ENCODE results near the gene MPO.
A peak's percentile ranks its signal among the peaks of the same experiment; 100 is the strongest.

The MPO gene

DNA sequence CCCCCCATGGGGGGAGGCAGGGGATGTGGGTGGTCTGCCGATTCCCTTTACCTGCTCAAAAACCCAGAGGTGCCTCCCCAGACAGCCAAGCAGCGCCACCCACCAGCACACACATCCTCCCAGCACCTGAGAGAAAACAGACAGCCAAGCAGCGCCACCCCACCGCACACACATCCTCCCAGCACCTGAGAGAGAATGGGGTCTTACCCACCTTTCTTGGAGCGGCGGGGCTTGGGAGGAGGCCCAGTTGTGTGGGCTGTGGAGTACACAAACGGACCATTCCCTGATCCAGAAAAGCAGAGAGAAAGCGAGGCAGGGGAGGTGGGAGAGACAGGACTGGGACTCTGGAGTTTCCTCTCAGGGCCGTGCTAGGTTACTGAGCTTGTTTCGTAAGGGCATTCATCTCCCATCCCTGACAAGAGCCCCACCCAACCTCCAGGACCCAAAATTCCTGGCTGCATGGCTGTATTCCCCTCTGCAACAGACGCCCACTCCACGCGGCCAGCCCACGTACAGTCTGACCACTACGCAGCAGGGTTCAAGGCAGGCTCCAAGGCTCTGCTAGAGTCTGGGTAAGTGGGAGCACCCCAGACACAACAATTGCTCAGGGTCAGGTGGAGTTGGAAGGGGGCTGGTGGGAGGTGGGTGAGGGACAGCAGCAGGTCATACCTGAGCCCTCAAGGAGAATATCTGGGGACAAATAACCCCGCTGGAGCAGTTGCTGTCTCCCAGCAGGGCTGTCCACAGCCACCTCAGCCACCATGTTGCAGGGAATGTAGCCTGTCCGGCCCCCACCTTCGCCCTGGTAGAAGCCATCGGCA, 25.6 kb upstream of the MPO start:
- no peak for DNase-seq

DNA sequence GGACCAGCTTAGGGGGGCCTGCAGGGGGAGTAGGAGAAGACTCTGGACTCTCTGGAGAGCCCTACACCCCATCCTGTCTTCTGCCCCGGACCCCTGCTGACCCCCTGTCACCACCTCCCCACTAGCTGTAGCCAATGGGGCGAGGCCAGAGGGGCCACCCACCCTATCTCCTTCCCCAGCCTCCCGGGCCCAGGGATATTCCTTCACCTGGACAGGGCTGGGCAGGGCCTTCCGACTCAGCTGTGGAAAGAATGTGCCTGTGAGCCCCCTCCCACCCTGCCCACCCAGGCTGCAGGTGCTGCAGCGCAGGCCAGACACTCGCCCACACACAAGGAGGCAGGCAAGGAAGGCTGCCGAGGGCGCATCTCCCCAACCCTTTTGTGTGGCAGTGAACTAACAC, 24.9 kb upstream of the MPO start:
- DNase-seq, result no peak

DNA sequence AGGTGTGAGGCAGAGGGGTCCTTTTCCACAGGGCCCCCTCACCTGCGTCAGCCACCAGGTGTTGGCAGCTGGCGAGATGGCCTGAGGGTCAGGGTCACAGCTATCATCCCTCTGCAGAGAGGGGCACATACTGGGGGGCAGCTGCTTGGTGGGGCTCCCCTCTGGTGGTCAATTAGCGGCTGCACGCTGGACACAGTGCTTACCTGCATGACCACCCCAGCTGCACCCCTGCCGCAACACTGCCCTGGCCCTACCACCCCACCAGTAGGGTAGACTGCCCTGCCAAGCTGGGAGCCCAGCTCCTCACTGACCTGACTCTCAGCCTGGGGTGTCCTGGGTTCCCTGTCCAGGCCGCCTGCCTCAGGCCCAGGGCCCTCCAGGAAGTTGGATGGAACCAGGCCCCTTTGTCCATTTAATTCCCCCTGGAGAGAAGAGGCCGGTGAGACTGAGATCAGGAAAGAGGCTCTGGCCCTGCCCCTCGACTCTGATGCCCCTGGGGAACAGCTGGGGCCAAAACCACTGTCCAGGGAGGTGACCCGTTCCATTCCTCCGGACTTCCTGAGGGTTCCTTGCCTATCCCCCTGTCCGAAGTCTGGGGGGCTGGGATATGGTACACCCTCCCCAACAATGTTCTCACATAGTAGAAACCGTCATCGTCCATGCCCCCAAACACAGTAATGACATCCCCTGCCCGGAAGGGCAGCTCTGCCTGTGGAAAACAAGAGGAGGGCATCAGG, 24.2 kb upstream of the MPO start:
- no peak for DNase-seq

DNA sequence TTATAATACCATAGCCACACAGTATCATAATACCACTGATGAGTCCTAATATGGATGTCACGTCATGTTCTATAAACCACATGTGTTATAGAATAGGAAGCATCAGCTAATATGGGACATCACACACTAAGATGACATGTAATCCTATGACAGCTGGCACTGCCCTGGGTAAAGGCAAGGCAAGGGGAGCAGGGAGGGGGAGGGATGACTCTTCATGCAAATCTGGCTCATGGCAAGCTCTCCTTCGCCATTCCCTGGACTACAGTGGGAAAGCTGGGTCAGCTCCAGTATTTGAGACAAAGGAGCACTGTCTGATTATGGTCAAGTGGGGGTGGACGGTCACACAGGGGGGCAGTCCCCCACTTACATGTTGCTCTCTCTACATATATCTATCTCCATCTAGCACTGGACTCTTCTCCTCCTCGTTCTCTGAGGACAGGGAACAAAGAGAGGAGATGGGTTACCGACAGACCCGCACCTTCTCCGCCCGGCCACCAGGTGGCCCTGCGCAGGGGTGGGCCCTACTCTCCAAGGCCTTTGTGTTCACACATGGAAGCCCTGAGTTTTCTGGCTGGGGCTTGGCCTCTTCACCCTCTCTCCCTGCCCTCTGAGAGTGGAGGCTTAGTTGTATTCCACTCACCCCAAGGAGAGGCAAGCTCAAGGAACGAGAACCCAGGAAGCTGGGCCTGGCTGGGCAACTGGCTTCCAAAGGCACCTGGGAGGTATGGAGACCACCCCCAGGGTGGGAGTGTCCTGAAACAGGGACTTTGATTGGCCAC, 23.4 kb upstream of the MPO start:
- peak; percentile 72 to 78 for DNase-seq

DNA sequence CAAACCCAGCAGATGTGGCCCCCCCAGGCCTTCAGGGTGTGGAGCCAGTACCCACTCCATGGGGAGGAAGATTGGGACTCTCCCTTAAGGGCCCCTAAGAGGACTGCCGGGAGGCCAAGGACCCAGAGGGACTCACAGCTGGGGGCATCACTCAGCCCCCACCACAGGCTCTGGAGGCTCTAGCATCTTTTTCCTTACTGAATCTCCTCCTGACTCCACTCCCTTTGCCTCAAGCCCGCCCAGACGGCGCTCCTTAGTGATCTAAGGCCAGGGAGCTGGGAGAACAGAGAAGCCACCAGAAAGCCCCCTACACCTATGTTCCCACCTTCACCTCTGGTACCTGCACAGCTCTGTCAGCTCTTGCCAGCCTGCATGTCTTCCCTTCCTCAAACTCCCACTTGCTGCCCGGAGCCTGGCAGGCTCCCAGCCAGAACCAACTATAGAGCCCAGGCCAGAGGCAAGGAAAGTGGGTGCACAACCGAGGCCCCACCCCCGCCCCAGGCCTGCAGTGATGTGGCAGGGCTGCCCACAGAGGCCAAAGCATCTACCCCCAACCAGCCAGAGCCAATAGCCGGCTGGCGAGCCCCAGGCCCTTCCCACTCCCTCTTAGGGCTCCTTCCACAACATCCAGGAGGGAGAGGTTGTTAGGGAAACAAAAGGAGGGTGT, 22.3 kb upstream of the MPO start:
- no peak for DNase-seq

DNA sequence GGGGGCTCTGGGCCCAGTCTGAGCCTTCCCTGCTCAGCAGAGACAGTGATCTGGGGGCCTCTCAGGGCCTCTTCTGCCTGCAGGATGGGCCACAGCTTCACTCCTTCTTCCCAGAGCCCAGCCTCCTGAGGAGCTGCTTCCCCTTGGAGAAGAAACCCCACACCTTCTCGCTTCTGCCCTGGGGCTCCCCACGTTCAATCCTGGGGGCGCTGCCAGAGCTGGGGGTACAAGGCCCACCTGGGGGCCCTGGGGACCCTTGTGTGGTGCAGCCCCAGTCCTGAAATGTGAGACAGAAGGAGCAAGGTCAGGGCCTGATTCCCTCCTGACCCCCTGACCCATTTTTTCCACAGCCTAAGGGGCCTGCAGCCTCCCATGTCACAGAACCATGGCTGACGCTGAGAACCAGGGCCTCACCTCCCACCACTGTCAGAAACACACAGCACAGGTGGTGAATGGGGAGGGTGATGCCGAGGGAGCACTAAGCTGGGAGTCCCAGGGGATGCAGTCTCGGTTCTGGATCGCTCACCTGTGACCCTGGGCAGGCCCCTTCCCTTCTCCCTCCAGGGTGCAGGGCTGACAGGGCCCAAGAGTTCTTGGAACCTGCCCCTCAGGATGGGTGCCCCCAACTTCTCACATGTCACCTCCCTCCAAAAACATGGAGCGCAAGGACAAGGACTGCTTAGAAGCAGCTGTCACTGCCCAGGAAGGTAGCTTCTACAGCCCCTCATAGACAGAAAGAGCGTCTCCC, 21.6 kb upstream of the MPO start:
- no peak for DNase-seq

DNA sequence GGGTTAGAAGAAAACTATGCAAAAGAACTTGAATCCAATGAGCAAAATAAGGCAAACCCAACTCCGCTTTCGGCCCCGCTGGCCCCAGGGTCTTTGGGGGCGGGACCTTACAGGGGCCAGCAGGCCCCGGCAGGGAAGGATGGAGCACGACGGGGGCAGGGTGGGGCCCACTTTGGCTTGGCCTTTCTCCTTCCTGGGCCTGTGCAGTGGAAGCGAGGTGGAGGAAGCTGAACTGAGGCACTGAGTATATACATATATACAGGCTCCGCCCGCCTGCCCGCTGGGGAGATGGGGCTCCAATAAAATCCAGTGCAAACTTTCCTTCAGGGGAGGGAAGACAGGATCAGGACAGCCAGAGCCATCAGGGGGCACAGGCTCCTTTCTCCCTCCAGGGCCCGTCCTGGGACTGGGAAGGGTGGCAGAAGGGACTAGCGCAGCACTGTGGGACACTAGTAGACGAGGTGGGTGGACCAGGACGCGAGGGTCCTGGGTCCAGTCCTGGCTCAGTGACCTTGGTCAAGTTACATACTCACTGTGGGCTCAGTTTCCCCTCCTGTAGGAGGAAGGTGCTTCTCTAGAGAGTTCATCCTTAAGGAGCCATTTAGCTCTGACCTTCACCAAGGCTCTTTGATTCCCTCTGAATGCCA, 20.9 kb upstream of the MPO start:
- DNase-seq, result no peak

DNA sequence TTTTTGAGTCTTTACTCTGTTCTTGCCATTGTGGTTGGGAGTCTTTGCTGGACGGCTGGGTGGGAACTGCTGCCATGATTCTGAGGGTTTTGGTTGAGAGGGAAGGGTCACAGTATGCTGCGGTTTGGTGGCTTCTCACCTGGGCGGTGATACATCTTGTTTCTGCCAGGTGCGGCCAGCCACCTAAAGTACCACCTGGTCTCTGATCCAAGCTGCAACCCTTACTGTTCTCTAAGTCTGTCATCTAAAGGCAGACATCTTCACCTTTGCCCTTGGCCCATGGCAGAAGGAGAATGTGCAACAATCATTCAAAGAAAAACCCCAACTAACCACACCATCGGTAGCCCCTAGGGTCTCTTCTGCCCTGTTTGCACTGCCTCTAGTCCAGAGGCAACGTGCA, 19.6 kb upstream of the MPO start:
- DNase-seq, result no peak

DNA sequence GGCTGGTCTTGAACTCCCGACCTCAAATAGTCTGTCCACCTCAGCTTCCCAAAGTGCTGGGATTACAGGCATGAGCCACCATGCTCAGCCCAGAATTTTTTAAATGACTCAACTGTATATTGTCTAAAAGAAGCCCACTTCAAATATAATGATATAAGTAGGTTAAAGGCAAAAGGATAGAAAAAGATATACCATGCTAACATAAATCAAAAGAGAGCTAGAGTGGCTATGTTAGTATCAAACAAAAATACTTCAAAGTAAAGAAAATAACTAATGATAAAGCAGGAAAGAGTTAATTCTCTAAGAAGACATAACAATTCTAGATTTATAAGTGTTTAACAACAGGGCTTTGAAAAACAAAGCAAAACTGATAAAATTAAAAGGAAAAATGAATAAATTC, 13.3 kb upstream of the MPO start:
- DNase-seq, result no peak

DNA sequence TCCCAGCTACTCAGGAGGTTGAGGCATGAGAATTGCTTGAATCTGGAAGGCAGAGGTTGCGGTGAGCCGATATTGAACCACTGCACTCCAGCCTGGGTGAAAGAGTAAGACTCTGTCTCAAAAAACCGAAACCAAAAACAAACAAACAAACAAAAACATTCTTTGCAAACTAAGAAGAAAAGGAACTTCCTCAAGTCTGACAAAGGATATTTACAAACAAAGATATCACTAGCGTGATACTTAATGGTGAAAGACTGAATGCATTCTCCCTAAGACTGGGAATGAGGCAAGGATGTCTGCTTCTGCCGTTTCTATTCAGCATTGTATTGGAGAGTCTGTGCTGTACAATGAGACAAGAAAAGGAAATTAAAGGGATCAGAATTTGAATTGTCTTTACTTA, 10.5 kb upstream of the MPO start:
- no peak for DNase-seq

DNA sequence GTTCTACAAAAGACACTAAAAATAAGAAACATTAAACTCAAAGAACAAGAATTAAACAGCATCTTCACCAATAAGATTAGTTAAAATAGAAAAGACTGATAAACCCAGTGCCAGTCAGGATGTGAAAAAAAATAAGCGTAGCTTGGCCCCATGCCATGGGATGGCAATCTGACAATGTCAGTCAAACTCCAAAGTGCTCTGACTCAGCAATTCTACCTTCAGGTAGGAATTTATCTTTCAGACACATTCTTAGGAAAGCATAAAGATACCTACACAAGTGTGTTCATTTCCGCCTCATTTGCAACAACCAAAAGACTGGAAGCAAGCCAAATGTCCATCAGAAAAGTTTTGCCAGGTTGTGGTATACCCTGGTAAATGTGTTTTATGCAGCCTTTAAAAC, 9.1 kb upstream of the MPO start:
- DNase-seq, result no peak

DNA sequence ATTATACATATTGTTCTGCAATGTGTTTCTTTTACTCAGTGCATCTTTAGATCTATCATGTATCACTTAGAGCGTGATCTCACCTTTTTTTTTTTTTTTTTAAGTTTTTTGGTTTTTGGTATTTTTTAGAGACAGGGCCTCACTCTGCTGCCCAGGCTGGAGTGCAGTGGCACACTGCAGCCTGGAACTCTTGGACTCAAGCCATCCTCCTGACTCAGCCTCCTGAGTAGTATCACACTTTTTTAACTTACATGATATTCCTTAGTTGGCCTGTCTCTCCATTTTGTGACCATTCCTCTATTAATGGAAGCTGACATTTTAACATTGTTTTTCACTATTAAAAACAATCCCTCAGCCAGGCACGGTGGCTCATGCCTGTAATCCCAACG, 4.7 kb upstream of the MPO start:
- DNase-seq, result no peak

DNA sequence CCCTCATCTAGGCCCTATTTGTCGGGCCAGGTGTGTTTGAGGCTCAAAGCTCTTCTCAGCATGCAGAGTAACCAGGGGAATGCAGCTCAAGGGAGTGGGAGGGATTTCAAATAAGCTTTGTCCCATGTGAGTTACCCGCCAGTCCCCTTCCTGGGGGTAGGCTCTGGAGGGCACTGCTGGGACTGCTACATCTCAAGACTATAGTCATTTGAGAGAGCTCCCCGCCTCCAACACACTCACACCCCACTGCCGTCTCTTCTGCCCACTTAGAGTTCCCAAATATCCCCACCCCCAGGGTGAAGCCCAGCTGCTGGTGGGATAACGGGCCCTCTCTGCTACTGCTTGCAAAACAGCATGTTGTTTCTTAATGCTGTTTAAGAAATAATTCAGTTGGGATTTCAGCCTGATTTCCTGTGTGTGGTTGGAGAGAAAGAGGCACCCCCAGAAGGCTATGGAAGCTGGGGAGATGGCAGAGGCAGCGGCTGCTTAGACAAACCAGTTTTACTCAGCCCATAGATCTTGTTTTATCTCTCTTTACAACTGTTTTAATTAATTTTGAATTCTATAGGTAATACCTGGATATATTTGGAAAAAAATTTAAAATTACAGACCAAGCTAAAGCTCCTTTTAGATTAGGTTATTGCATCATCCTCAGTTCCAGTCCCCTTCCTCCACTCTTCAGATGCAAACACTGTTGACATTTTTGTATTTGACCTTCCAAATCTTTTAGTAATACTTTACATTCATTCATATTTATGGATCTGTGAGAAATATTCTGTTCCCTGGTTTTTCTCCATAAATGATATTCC, 4.1 kb upstream of the MPO start:
- DNase-seq, result no peak

DNA sequence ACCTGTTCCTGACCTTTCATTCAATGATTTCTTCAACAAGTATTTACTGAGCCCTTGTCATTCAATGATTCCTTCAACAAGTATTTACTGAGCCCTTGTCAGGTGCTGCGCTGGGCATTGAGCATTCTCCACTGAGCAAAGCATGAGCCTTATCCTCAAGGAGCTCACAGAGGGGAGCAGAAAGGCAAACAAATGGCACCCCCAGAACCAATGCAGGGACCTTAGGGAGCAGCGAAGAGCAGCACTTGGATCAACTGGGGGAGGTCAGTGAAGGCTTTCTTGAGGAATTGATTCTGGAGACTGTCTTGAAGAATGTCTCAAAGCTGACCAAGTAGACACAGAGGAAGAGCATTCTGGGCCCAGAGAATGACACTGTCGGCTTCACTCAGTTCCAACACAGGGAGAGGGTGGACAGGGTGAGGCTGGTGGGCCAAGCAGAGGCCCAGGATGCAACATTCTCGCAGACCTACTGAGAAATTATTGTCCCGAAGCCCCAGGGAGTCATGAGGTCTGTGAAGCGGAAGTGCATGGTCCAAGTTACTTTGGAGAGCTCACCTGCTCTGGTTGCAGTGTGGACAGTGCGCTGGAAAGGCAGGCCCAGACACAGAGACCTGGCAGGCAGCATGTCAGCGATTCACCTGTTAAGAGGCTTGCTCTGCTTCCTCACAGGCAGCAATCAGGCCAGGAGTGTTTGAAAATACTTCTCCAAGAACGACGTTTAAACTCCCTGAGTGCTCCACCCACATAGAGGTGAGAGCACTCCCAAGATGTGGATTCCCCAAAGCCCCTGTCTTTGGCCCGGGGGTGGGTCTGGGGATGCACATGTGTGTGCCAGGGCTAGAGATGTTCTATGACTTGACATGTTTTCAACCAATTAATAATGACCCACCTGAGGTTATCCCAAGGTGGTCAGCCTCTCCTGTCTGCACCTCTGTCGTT, 3.2 kb upstream of the MPO start:
- DNase-seq, result no peak

DNA sequence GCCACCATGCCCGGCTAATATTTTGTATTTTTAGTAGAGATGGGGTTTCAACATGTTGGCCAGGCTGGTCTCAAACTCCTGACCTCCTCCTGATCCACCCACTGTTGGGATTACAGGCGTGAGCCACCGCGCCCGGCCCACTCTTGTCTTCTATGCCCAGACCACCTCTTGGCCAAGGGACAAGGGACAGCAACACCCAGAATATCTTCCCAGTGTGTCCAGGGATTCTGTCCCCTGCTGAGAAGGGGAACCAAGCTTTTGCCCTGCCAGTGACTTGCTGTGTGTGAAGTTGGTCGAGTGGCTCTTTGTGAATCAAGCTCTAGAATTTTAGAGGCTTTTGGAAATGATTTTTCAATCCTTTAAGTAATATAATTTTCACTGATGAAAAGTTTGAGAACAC, 1.7 kb upstream of the MPO start:
- DNase-seq, result no peak

DNA sequence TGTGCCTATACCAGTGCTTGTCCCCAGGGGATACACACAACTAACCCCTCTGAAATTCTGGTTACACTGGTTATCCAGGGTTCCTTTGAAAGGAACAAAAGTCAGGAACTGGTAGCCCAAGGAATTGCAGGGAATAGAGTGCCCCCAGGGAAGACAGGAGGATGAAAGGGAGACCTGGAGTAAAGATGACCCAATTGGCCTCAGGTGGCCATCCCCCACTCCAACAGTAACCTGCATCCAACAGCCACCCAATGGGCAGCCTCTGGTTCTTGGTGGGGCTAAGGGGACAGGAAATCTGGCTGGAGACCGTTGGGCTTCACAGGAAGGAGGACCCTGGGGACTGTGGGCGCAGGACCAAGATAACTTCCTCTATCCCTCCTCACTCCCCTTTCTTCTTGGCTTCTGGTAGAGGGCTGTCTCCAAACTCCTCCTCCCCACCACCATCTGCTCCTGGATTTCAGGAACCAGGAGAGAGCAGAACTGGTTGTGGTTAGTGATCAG, 826 bp upstream of the MPO start:
- no peak for DNase-seq

DNA sequence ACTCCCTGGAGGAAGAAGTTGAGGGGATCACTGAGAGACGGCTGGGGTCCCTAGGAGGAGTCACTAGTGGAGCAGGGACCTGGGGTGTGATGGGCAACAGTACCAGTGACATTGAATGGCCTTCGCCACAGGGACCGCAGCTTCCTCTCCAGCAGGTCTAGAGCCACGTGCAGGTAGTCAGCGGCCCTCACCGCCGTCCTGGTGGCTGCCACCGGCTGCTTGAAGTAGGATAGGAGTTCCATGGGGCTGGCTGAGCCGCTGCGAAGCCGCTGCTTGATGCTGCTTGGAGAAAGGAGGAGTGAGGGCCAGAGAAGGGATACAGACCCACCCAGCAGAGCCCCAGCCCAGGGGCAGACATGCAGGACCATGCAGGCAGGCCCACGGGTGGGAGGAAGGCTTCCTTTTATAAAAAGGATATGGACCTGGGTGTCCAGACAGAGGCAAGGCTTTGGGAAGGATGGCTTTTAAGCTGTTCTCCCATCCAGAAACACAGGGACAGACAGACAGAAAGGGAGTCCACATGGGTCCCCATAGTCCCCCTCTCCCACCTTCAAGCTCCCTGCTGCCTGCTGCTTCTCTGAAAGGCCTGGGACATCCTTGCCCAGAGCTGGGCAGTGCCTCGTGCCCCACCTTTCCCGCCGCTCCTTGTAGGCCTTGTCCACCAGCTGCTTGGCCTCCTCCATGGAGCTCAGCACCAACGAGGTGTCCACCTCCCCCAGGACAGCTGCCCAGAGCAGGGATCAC, 827 bp downstream of the MPO start:
- DNase-seq, result no peak

DNA sequence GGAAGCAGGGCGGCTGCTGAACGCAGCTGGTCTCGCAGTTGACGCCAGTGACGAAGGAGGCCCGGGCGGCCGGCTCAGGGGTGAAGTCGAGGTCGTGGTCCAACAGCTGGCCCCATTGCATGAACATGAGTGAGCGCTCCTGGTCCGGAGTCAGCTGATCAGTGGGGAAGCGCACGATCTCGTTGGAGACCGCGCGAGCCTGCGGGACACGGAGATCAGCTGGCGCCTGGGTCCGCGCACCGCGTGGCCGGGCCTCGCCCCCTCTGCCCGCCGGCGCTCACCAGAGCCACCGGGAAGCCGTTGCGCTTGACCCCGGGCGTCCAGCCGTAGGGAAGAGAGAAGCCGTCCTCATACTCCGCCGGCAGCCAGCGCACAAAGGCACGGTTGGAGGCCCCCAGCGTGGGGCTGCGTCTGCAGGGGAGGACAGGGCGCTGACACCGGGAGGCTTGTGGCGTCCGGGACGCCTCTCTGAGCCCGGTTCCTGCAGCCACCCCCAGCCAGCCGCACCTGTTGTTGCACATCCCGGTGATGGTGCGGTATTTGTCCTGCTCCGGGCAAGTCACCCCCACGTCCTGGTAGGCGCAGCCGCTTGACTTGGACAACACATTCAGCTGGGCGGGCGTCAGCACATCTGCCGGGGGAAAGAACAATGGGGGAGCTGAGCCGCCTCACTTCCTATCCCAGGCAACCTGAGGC, 1.6 kb downstream of the MPO start:
- no peak for DNase-seq
